Fibroblast of lung (primary cell): Measurements from ENCODE around the gene TMC1.

Source experiments
- CTCF ChIP-seq, 2 donors: IDR thresholded peaks in 1 of 2; conservative IDR thresholded peaks in 1 of 2; 1 replicate in 1 of 2; 2 replicates in 1 of 2; pipeline ENCODE4 v1.5.1; 2011 to 2012; ENCODE audit warnings: low read length in 2 of 2, control low read depth in 1 of 2, inconsistent platforms in 1 of 2, low read depth in 1 of 2, mild to moderate bottlenecking in 1 of 2
- EZH2 ChIP-seq: IDR thresholded peaks from 2 replicates; pipeline ENCODE4 v1.5.1; 2012; ENCODE audit warnings: low read length, control low read depth, mild to moderate bottlenecking; ENCODE audit errors: missing control alignments

- TF ChIP-seq EZH2 (no peak), CTCF (conservative IDR thresholded peaks at IDR 0.05 in 1 of 2, IDR thresholded peaks at IDR 0.05 in 1 of 2; ENCODE audit: low read depth in 1 of 2, low read length in 2 of 2) (no peak)
Measured at GRCh38 chr9:72794946-72795345, 273.5 kb downstream of the TMC1 start.
